Tibial nerve (tissue), 4 donors: ENCODE data around the gene DIP2C. TPM values are rescaled to one million over a fixed set of nuclear protein-coding genes. Genes with fewer than 3 reads are reported as not detected.

Source experiments
- DNase-seq, 2 donors: peaks; one replicate each; pipeline ENCODE4 v3.0.0-alpha.2; 2019; ENCODE audit warnings: low spot score in 2 of 2
- H3K27ac ChIP-seq, 4 donors: fragments of 200-600 bp; sonication (generic) in 3 of 4; one replicate each; pipeline ENCODE4 v1.5.1; 2017 to 2019; ENCODE audit warnings: mild to moderate bottlenecking in 1 of 4
- H3K27me3 ChIP-seq, 2 donors: fragments of 200-600 bp; sonication (generic) in 1 of 2; one replicate each; pipeline versions ENCODE4 v1.5.1 to v1.6.0; 2017 to 2019
- H3K36me3 ChIP-seq, 3 donors: fragments of 200-600 bp; sonication (generic); one replicate each; pipeline ENCODE4 v1.5.1; 2018 to 2019
- H3K4me1 ChIP-seq, 4 donors: fragments of 200-600 bp; sonication (generic) in 3 of 4; one replicate each; pipeline ENCODE4 v1.5.1; 2017 to 2019
- H3K4me3 ChIP-seq, 4 donors: fragments of 200-600 bp; sonication (generic) in 3 of 4; one replicate each; pipeline ENCODE4 v1.5.1; 2017 to 2019; ENCODE audit warnings: mild to moderate bottlenecking in 1 of 4, moderate library complexity in 1 of 4
- H3K9me3 ChIP-seq, 4 donors: fragments of 200-600 bp; sonication (generic) in 3 of 4; one replicate each; pipeline ENCODE4 v1.5.1; 2017 to 2019
- CTCF ChIP-seq, 5 experiments: fragments of 200-600 bp in 3 of 5; fragments of 450-650 bp in 2 of 5; sonication (generic) in 3 of 5; IDR thresholded peaks; one replicate each; pipeline ENCODE4 v1.5.1; 2016 to 2019; ENCODE audit warnings: antibody characterized with exemption in 5 of 5, mild to moderate bottlenecking in 3 of 5, moderate library complexity in 2 of 5
- EP300 ChIP-seq, 2 donors: sonication (generic); formaldehyde crosslinking; IDR thresholded peaks; one replicate each; pipeline ENCODE4 v1.6.1; 2017; ENCODE audit warnings: antibody characterized with exemption in 2 of 2, mild to moderate bottlenecking in 1 of 2
- POLR2A ChIP-seq, 2 donors: fragments of 450-650 bp; IDR thresholded peaks; one replicate each; pipeline ENCODE4 v1.6.1; 2017; ENCODE audit warnings: antibody characterized with exemption in 2 of 2, mild to moderate bottlenecking in 2 of 2, moderate library complexity in 2 of 2
- WGBS, 2 donors: methylation state at CpG; one replicate each; pipeline ENCODE4 v1.1.5; 2018; 5-methylcytosine and 5-hydroxymethylcytosine counted together
- total RNA-seq, 4 donors: library from RNA; depleted of rRNA; stranded (reverse); fragments of >200 nt; gene quantifications; one replicate each; pipeline ENCODE4 v1.1.0, GENCODE V29; 2016

DIP2C gene
- total RNA-seq, 4 donors from 2014 or later: 31.4 to 46.5 (median 36.0) TPM

- Histone ChIP-seq H3K9me3 (no peaks in the 10 kb centered on the region), H3K4me1 (peaks cover 0 to 78% (median 27%) of the 10 kb centered on the region in 4 donors), H3K4me3 (no peak overlapping the region), H3K27me3 (no peaks in the 10 kb centered on the region), H3K27ac (peak overlapping the region in 2 of 4 donors; percentile 81 to 95), H3K36me3 (no peaks in the 10 kb centered on the region)
- TF ChIP-seq POLR2A (IDR thresholded peaks at IDR 0.05): no peak
- TF ChIP-seq CTCF (IDR thresholded peaks at IDR 0.05): no peak
- TF ChIP-seq EP300 (IDR thresholded peaks at IDR 0.05): no peak
- DNase-seq: no peak
- 66 to 68% methylated on average over 22 of the region's 22 CpGs for WGBS, 2 donors
Measured at GRCh38 chr10:618229-618989, 71.1 kb downstream of the DIP2C start.

GRCh38 chr10:617471-617870, 72.0 kb downstream of the DIP2C start:
- Histone ChIP-seq H3K4me3 (no peak overlapping the region), H3K27ac (peak overlapping the region in 2 of 4 donors; percentile 81 to 95), H3K9me3 (no peaks in the 10 kb centered on the region), H3K36me3 (no peaks in the 10 kb centered on the region), H3K27me3 (no peaks in the 10 kb centered on the region), H3K4me1 (peaks cover 0 to 78% (median 28%) of the 10 kb centered on the region in 4 donors)
- no peak for TF ChIP-seq EP300 (IDR thresholded peaks at IDR 0.05)
- TF ChIP-seq POLR2A (IDR thresholded peaks at IDR 0.05): no peak
- TF ChIP-seq CTCF (IDR thresholded peaks at IDR 0.05): no peak
- WGBS, 2 donors: 87 to 96% methylated on average over 10 of the region's 10 CpGs
- DNase-seq: no peak

- Histone ChIP-seq H3K27me3 (no peaks in the 10 kb centered on the region), H3K36me3 (no peaks in the 10 kb centered on the region), H3K9me3 (no peaks in the 10 kb centered on the region), H3K27ac (peak overlapping the region in 3 of 4 donors; percentile 59 to 95 (median 81)), H3K4me3 (no peak overlapping the region), H3K4me1 (peaks cover 0 to 80% (median 25%) of the 10 kb centered on the region in 4 donors)
- WGBS, 2 donors: 69 to 73% methylated on average over 13 of the region's 13 CpGs
- no peak for DNase-seq
- no peak for TF ChIP-seq CTCF (IDR thresholded peaks at IDR 0.05)
- no peak for TF ChIP-seq EP300 (IDR thresholded peaks at IDR 0.05)
- no peak for TF ChIP-seq POLR2A (IDR thresholded peaks at IDR 0.05)
Measured at GRCh38 chr10:615583-616152, 73.8 kb downstream of the DIP2C start.

- H3K9me3 ChIP-seq: no peaks in the 10 kb centered on the region
- H3K4me1 ChIP-seq: peaks cover 0 to 76% (median 25%) of the 10 kb centered on the region in 4 donors
- no peaks in the 10 kb centered on the region for H3K36me3 ChIP-seq
- no peak overlapping the region for H3K4me3 ChIP-seq
- TF ChIP-seq CTCF (IDR thresholded peaks at IDR 0.05) (no peak), POLR2A (IDR thresholded peaks at IDR 0.05) (no peak), EP300 (IDR thresholded peaks at IDR 0.05) (no peak)
- H3K27me3 ChIP-seq: no peaks in the 10 kb centered on the region
- peak overlapping the region; percentile 4 to 95 (median 70) for H3K27ac ChIP-seq
- DNase-seq: no peak
- WGBS, 2 donors: 77 to 80% methylated on average over 23 of the region's 23 CpGs
Measured at GRCh38 chr10:614790-615582, 74.5 kb downstream of the DIP2C start.
